BJ (cell line): ENCODE results near the gene SIK2. TPM values are rescaled to one million over a fixed set of nuclear protein-coding genes. Genes with fewer than 3 reads are reported as not detected.

Experiments used
- CTCF ChIA-PET: fragments of 350-600 bp; formaldehyde crosslinking; extraction: SDS; loops from one replicate; lab custom pipeline; 2021; ENCODE audit warnings: antibody characterized with exemption, inconsistent platforms; lab: Yijun Ruan, JAX
- POLR2A ChIA-PET: fragments of 300-600 bp; sonication (Branson Sonifier 250); formaldehyde crosslinking; extraction: SDS; loops from one replicate; lab custom pipeline; 2021; ENCODE audit warnings: antibody characterized with exemption; lab: Charles Lee
- DNase-seq: peaks from one replicate; pipeline ENCODE4 v3.0.0-alpha.2; 2011; ENCODE audit warnings: low read depth
- H3K27me3 ChIP-seq: 2 replicates; pipeline ENCODE4 v1.6.0; 2011; ENCODE audit warnings: low read length; ENCODE audit not compliant: control insufficient read depth, insufficient read depth
- H3K36me3 ChIP-seq: 2 replicates; pipeline ENCODE4 v1.5.1; 2011; ENCODE audit warnings: low read length; ENCODE audit not compliant: control insufficient read depth, insufficient read depth
- H3K4me3 ChIP-seq: 2 replicates; pipeline ENCODE4 v1.5.1; 2011; ENCODE audit warnings: low read depth, mild to moderate bottlenecking, control low read depth, low read length
- CTCF ChIP-seq: IDR thresholded peaks from 2 replicates; pipeline ENCODE4 v1.5.1; 2011; ENCODE audit warnings: low read depth, mild to moderate bottlenecking, control low read depth, inconsistent platforms, low read length, moderate library complexity; ENCODE audit not compliant: insufficient read depth
- polyA plus RNA-seq: library from polyadenylated mRNA; depleted of rRNA; stranded (reverse); fragments of >200 nt; gene quantifications from 2 replicates; pipeline ENCODE4 v1.2.3, GENCODE V29; 2011

Gene SIK2
- polyA plus RNA-seq, 1 experiment = 24.2 TPM

- POLR2A ChIA-PET = no interaction called here
These were observed 30.3 kb upstream of the SIK2 start for GRCh38 chr11:111571829-111572501.

GRCh38 chr11:111572581-111572980 lies 29.7 kb upstream of the SIK2 start:
- no peaks in the 10 kb centered on the region for H3K27me3 ChIP-seq
- POLR2A ChIA-PET = no interaction called here
- DNase-seq = no peak
- no peak for TF ChIP-seq CTCF
- CTCF ChIA-PET = interaction anchor here (0.6 to 2.5 kb wide), 6 partner anchors 11 to 277 kb away, joined by 3 to 8 read pairs (median 4); no protein-coding TSS in a partner anchor
- H3K36me3 ChIP-seq = no peaks in the 10 kb centered on the region
- no peak overlapping the region for H3K4me3 ChIP-seq

More at GRCh38 chr11:111571829-111572501, 30.3 kb upstream of the SIK2 start:
- H3K4me3 ChIP-seq = no peak overlapping the region
- no peaks in the 10 kb centered on the region for H3K36me3 ChIP-seq
- no peak for TF ChIP-seq CTCF
- CTCF ChIA-PET = interaction anchor here (0.9 to 2.5 kb wide), 4 partner anchors 15 to 278 kb away, joined by 3 to 8 read pairs (median 4); no protein-coding TSS in a partner anchor
- no peak for DNase-seq
- H3K27me3 ChIP-seq = no peaks in the 10 kb centered on the region

- DNase-seq = no peak
- POLR2A ChIA-PET = no interaction called here
- Histone ChIP-seq H3K4me3 (no peak overlapping the region), H3K27me3 (no peaks in the 10 kb centered on the region), H3K36me3 (no peaks in the 10 kb centered on the region)
- TF ChIP-seq CTCF = no peak
- CTCF ChIA-PET = interaction anchor here (0.7 to 2.5 kb wide), 6 partner anchors 8 to 264 kb away, joined by 3 to 8 read pairs (median 4); partner anchors contain the start of gene PPP2R1B
These were observed 28.4 kb upstream of the SIK2 start for GRCh38 chr11:111573821-111574249.

- ChIA-PET POLR2A (no interaction called here), CTCF (interaction anchor here (0.7 to 1.4 kb wide), 3 partner anchors 9 to 263 kb away, joined by 3 to 5 read pairs (median 3); no protein-coding TSS in a partner anchor)
- H3K4me3 ChIP-seq = no peak overlapping the region
- DNase-seq = no peak
- no peaks in the 10 kb centered on the region for H3K36me3 ChIP-seq
- H3K27me3 ChIP-seq = no peaks in the 10 kb centered on the region
- no peak for TF ChIP-seq CTCF
These were observed 27.6 kb upstream of the SIK2 start for GRCh38 chr11:111574373-111575225.

GRCh38 chr11:111575740-111576139 lies 26.5 kb upstream of the SIK2 start:
- Histone ChIP-seq H3K36me3 (no peaks in the 10 kb centered on the region), H3K4me3 (no peak overlapping the region), H3K27me3 (no peaks in the 10 kb centered on the region)
- ChIA-PET POLR2A (no interaction called here), CTCF (no interaction called here)
- no peak for DNase-seq
- no peak for TF ChIP-seq CTCF
